Memory B cell (primary cell): ENCODE measurements around the gene FOLR1.
"Not testable (repeated sequence)": the region's sequence is repeated elsewhere in the genome, so short reads cannot be mapped to it uniquely, and the experiment has no call there.

Source experiments
- ATAC-seq: fragments of 150-1000 bp; cut with Tn5 transposase; 2 replicates; pipeline ENCODE4 v1.10.0; 2021; ENCODE audit warnings: low read depth, mild to moderate bottlenecking, moderate library complexity
- DNase-seq, 2 donors: peaks; one replicate each; pipeline ENCODE4 v3.0.0; 2022; ENCODE audit warnings: low spot score in 2 of 2
- H3K27ac Mint-ChIP-seq: one replicate; pipeline ENCODE4 v1.8.0; 2022; ENCODE audit warnings: mild to moderate bottlenecking, moderate library complexity, mixed read lengths
- H3K27me3 Mint-ChIP-seq: one replicate; pipeline ENCODE4 v1.8.0; 2022; ENCODE audit warnings: mixed read lengths
- H3K36me3 Mint-ChIP-seq: one replicate; pipeline ENCODE4 v1.8.0; 2022; ENCODE audit warnings: mild to moderate bottlenecking, mixed read lengths
- H3K4me1 Mint-ChIP-seq: one replicate; pipeline ENCODE4 v1.8.0; 2022; ENCODE audit warnings: mixed read lengths
- H3K4me3 Mint-ChIP-seq: one replicate; pipeline ENCODE4 v1.8.0; 2022; ENCODE audit warnings: mild to moderate bottlenecking, moderate library complexity, mixed read lengths
- H3K9me3 Mint-ChIP-seq: one replicate; pipeline ENCODE4 v1.8.0; 2022; ENCODE audit warnings: mixed read lengths

Gene FOLR1

DNA sequence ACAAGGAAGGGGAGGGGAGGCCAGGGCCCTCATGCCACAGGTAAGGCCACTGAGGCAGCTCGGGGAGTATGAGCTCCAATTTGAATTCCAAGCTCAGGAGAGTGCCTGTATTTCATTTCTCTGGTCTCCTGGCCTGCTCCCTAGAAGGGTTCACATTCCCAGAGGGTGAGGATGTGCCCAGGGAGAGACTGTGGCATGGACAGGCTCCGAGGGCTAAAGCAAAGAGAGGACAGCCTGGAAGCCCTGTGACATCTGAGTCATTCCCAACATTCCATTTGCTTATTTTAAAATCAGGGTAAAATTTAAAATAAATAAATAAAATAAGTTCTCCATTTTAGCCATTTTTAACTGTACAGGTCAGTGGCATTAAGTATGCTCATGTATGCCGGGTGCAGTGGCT, 18.6 kb upstream of the FOLR1 start:
- Mint-ChIP-seq H3K27me3 (peaks cover 13% of the 10 kb centered on the region), H3K4me1 (no peaks in the 10 kb centered on the region), H3K4me3 (no peak overlapping the region), H3K9me3 (no peaks in the 10 kb centered on the region), H3K36me3 (no peaks in the 10 kb centered on the region), H3K27ac (no peak overlapping the region)
- DNase-seq (no peak), ATAC-seq (no peak)

DNA sequence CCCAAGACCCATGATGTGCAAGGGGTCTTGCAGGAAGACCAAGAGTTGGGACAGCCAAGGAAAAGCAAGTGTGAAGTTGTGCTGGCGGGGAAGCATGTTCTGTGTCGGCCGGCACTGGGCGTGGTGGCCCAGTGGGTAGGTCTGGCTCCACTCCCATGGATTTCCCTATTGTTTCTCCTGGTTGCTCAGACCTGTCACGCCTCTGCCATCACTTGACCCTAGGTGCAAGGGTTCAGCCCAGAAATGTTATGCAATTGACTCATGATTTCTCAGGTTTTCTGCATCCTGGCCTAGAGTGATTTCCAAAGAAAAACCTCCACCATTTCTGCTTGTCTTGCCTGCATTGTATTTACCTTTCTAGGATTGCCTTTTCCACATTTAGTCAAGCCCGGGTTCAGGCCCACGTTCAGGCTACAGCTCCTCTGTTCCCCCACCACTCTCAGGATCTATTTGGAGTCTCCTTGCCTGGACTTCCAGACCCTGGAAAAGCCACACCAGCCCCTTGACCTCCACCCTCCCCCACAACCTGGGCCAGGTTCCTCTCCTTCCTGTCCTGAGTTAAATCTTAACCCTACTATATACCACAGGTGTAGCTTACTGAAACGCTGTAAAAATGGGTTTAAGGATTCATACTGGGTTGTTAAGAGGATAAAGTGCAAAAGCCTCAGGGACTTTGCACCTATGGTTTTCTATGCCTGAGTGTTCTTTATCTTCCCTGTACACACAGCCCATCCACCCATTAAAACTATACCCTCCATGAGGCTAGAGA, 17.5 kb upstream of the FOLR1 start:
- Mint-ChIP-seq H3K4me1 (no peaks in the 10 kb centered on the region), H3K27ac (no peak overlapping the region), H3K4me3 (no peak overlapping the region), H3K27me3 (peaks cover 13% of the 10 kb centered on the region), H3K9me3 (no peaks in the 10 kb centered on the region), H3K36me3 (no peaks in the 10 kb centered on the region)
- no peak for DNase-seq
- no peak for ATAC-seq

DNA sequence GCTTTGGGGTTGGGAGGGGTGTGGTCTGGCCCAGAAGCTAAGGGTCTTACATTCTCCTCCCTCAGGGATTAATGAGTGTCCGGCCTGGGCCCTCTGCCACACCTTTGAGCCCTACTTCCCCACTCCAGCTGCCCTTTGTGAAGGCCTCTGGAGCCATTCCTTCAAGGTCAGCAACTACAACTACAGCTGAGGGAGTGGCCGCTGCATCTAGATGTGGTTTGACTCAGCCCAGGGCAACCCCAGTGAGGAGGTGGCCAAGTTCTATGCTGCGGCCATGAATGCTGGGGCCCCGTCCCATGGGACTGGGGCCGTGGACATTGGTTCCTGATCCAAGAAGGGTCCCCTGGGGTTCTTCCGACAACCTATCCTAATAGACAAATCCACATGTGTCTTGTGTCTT, 14.3 kb upstream of the FOLR1 start:
- Mint-ChIP-seq H3K4me3 (no peak overlapping the region), H3K36me3 (no peaks in the 10 kb centered on the region), H3K9me3 (no peaks in the 10 kb centered on the region), H3K27ac (no peak overlapping the region), H3K4me1 (no peaks in the 10 kb centered on the region), H3K27me3 (peaks cover 14% of the 10 kb centered on the region)
- DNase-seq (no peak), ATAC-seq (no peak)

DNA sequence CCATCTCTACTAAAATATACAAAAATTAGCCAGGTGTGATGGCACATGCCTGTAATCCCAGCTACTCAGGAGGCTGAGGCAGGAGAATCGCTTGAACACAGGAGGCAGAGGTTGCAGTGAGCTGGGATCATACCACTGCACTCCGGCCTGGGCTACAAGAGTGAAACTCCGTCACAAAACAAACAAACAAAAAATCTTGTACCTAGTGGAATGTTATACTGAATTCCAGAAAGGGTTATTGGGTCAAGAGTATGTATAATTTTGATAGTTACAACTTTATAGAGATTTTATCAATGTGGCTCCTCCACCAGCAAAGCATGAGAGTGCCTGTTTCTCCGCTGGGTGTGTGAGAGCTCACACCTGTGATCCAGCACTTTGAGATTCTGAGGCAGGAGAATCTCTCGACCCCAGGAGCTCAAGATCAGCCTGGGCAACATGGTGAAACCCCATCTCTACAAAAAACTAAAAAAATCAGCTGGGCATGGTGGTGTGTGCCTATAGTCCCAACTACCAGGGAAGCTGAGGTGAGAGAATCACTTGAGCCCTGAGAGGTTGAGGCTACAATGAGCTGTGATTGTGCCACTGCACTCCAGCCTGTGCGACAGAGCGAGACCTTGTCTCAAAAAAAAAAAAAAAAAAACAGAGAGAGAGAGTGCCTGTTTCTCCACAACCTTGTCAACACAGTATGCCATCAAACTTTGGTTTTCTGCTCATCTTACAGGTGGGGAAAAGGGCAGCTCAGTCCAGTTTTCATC, 12.7 kb upstream of the FOLR1 start:
- DNase-seq: no peak
- Mint-ChIP-seq H3K9me3 (no peaks in the 10 kb centered on the region), H3K36me3 (no peaks in the 10 kb centered on the region), H3K27ac (no peak overlapping the region), H3K27me3 (peaks cover 10% of the 10 kb centered on the region), H3K4me3 (no peak overlapping the region), H3K4me1 (peaks cover 4% of the 10 kb centered on the region)
- ATAC-seq: no peak

DNA sequence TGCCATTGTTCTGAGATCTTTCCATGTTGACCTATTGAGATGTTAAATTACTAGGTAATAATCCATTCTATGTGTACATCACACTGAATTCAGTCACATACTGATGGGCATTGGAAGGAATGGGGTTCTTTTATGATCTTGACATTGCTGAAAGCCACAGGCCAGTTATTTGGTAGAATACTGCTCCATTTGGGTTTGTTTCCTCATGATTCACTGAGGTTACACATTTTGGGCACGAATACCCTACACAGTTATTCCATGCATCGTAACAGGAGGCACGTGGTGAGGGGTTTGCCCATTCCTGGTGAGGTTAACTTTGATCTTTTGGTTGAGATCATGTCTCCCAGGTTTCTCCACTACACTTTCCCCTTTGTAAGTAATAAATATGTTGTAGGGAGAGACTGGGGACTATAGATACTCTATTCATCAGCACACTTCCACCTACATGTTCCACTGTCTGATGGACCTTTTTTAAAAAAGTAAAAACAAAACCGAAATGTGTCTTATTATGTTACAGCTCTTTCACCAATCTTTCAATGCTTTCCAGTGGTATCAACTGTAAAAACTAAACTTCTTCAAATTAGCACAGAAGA, 12.0 kb upstream of the FOLR1 start:
- Mint-ChIP-seq H3K27me3 (peaks cover 10% of the 10 kb centered on the region), H3K4me3 (no peak overlapping the region), H3K4me1 (peaks cover 4% of the 10 kb centered on the region), H3K9me3 (no peaks in the 10 kb centered on the region), H3K27ac (no peak overlapping the region), H3K36me3 (no peaks in the 10 kb centered on the region)
- DNase-seq (no peak), ATAC-seq (no peak)

DNA sequence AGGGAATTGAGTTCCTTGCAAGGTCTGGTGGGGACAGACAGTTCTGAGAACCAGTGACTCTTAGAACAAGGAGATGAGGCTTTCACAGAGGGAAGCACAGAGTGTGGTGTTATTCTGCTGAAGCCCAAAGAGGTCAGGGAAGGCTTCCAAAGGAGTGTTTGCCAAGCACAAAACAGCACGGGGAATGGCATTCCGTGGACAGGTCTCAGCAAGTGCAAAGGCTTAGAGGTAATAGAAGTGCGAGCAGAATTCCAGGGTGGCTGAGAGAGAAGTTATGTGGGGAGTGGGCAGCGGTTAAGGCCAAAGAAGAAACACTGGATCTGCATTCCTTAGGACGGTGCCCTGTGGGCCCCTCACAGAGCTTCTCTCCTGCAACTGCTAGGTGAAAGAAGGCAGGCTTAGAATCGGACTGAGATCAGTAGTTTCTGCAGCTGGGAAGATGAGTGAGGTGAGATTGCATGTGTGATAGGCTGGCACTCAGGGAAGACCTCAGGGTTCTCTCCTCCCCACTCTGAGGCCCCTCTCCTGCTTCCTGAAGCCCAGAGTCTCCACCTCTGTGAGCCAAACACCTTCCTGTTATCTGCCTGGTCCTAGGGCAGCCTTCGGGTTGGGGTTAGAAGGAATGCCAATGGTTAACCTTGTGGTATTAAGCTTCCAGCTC, 10.9 kb upstream of the FOLR1 start:
- not testable (repeated sequence) for H3K36me3 Mint-ChIP-seq, H3K9me3 Mint-ChIP-seq, H3K4me3 Mint-ChIP-seq, H3K4me1 Mint-ChIP-seq, H3K27me3 Mint-ChIP-seq, DNase-seq, ATAC-seq, H3K27ac Mint-ChIP-seq

DNA sequence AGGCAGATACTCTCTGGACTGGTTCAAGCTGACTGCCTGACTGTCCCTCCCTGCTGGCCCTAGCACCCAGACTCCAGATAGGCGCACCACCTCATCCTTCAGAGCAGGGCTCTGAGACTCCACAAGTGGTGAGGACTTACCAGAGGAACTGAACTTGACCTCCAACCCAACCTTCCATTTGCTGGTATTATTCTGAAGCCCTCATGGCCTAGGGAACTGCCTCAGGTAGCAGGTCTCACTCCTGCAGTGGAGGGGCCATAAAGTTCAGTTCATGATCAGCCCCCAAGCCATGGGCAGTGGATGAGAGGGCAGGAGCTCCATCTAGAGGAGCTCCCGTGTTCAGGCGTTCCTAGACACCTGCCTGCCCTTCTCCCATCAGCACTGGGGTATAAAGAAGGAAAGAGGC, 10.4 kb upstream of the FOLR1 start:
- not testable (repeated sequence) for ATAC-seq, H3K4me1 Mint-ChIP-seq, DNase-seq, H3K9me3 Mint-ChIP-seq, H3K4me3 Mint-ChIP-seq, H3K36me3 Mint-ChIP-seq, H3K27me3 Mint-ChIP-seq, H3K27ac Mint-ChIP-seq

DNA sequence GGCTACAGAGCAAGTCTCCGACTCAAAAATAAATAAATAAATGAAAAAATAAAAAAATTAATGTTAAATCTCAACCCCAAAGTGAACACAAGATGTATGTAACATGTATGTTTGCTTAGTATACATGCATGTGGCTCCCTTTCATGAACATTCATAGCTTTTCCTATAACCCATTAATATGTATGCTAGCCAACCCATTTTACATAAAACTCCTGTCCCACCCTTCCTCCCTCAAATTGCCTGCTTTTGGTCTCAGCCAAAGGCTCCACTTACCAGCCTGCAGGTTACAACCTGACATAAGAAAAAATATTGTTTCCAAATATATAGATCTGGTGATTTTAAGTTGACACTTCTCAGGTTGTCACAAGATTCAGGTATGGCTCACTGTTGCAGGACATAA, 3.7 kb upstream of the FOLR1 start:
- Mint-ChIP-seq H3K27ac (no peak overlapping the region), H3K36me3 (no peaks in the 10 kb centered on the region), H3K9me3 (no peaks in the 10 kb centered on the region), H3K4me1 (peaks cover 6% of the 10 kb centered on the region), H3K4me3 (no peak overlapping the region), H3K27me3 (no peaks in the 10 kb centered on the region)
- DNase-seq (no peak), ATAC-seq (no peak)

DNA sequence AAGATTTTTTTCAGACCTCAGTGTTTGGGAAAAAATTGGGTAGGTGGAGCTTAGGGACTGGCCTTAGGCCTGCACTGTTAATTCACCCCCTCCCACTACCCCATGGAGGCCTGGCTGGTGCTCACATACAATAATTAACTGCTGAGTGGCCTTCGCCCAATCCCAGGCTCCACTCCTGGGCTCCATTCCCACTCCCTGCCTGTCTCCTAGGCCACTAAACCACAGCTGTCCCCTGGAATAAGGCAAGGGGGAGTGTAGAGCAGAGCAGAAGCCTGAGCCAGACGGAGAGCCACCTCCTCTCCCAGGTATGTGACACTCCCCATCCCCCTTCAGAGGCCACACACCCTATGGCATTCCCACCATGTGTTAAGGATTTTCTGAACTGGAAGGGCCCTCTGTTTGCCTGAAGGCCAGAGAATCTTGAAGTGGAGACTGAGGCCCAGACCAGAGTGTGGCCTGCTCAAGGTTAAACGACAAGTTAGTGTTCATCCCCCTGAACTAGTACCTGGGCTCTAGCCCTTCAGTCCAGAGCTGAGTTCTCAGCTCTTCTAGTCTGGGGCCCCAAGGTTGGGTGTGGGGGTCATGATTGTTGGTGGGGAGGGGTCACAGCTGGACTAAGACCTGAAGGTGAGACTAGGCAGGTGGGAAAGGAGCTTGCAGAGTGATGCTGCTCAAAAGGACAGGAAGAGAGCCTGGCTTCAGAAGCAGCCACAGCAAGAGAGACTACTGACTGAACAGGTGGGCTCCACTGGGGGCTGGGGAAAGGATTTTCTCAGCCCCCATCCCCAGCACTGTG, 2.3 kb upstream of the FOLR1 start:
- Mint-ChIP-seq H3K27ac (no peak overlapping the region), H3K4me3 (no peak overlapping the region), H3K4me1 (peaks cover 2% of the 10 kb centered on the region), H3K36me3 (no peaks in the 10 kb centered on the region), H3K27me3 (no peaks in the 10 kb centered on the region), H3K9me3 (no peaks in the 10 kb centered on the region)
- DNase-seq (no peak), ATAC-seq (no peak)

DNA sequence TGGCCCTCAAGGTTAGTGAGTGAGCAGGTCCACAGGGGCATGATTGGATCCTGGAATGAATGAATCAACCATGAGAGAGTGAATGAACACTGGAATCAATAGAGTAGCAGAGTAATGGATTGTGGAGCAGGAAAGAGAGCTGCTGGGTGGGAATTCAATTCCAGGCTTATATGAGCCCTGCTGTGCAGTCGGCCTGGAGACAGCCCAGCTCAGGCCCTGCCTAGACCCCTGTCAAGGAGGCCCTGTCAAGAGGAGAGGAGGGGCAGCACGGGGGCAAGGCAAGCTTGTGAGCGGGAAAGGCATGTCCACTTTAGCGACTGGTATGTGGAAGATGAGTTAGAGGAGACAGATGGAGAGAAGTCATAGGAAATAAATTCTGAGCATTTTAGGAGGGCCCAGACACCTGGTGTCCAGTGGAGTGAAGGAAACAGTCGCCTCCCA, 1.3 kb upstream of the FOLR1 start:
- Mint-ChIP-seq H3K9me3 (no peaks in the 10 kb centered on the region), H3K27ac (no peak overlapping the region), H3K27me3 (no peaks in the 10 kb centered on the region), H3K36me3 (no peaks in the 10 kb centered on the region), H3K4me1 (peaks cover 2% of the 10 kb centered on the region), H3K4me3 (no peak overlapping the region)
- no peak for ATAC-seq
- DNase-seq: no peak

DNA sequence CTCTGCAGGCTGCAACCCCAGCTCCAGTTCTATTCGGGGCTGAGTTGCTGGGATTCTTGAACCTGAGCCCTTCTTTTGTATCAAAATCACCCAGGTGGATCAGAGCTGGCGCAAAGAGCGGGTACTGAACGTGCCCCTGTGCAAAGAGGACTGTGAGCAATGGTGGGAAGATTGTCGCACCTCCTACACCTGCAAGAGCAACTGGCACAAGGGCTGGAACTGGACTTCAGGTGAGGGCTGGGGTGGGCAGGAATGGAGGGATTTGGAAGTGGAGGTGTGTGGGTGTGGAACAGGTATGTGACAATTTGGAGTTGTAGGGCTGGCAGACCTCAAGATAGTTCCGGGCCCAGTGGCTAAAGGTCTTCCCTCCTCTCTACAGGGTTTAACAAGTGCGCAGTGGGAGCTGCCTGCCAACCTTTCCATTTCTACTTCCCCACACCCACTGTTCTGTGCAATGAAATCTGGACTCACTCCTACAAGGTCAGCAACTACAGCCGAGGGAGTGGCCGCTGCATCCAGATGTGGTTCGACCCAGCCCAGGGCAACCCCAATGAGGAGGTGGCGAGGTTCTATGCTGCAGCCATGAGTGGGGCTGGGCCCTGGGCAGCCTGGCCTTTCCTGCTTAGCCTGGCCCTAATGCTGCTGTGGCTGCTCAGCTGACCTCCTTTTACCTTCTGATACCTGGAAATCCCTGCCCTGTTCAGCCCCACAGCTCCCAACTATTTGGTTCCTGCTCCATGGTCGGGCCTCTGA, 3.8 kb downstream of the FOLR1 start:
- no peaks in the 10 kb centered on the region for H3K36me3 Mint-ChIP-seq
- no peak overlapping the region for H3K27ac Mint-ChIP-seq
- peaks cover 1% of the 10 kb centered on the region for H3K4me1 Mint-ChIP-seq
- no peak overlapping the region for H3K4me3 Mint-ChIP-seq
- no peak for DNase-seq
- no peaks in the 10 kb centered on the region for H3K9me3 Mint-ChIP-seq
- H3K27me3 Mint-ChIP-seq: no peaks in the 10 kb centered on the region
- no peak for ATAC-seq

DNA sequence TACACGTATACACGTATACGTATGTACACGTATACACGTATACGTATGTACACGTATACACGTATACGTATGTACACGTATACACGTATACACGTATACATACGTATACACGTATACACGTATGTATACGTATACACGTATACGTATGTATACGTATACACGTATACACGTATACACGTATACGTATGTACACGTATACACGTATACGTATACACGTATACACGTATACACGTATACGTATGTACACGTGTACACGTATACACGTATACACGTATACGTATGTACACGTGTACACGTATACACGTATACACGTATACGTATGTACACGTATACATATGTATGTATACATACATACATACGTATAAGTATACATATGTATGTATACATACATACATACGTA, 9.5 kb downstream of the FOLR1 start:
- not testable (repeated sequence) for ATAC-seq, H3K9me3 Mint-ChIP-seq, DNase-seq, H3K4me1 Mint-ChIP-seq, H3K4me3 Mint-ChIP-seq, H3K27ac Mint-ChIP-seq, H3K27me3 Mint-ChIP-seq, H3K36me3 Mint-ChIP-seq

DNA sequence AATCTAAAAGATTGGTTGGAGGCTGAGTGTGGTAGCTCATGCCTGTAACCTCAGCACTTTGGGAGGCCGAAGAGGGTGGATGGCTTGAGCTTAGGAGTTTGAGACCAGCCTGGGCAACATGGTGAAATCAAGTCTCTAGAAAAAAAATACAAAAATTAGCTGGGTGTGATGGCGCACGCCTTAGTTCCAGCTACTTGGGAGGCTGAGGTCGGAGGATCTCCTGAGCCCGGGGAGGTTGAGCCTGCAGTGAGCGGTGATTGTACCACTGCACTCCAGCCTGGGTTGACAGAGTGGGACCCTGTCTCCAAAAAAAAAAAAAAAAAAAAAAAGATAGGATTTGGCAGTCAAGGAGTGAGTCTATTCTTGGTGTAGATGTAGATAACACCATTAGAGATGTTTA, 10.6 kb downstream of the FOLR1 start:
- no peak overlapping the region for H3K27ac Mint-ChIP-seq
- H3K9me3 Mint-ChIP-seq: no peaks in the 10 kb centered on the region

More for the DNA sequence above, 10.6 kb downstream of the FOLR1 start:
- ATAC-seq: no peak
- no peak for DNase-seq
- peaks cover 2% of the 10 kb centered on the region for H3K27me3 Mint-ChIP-seq
- no peak overlapping the region for H3K4me3 Mint-ChIP-seq
- peaks cover 2% of the 10 kb centered on the region for H3K36me3 Mint-ChIP-seq
- peaks cover 5% of the 10 kb centered on the region for H3K4me1 Mint-ChIP-seq
